H1 (cell line): ENCODE measurements around the gene FAM120A. TPM values are rescaled to one million over a fixed set of nuclear protein-coding genes. Genes with fewer than 3 reads are reported as not detected.

Experiments used
- CBX5 ChIP-seq: fragments of 300-800, 300-1000 bp; sonication (generic); IDR thresholded peaks from 2 replicates; pipeline ENCODE4 v1.7.1; 2016; ENCODE audit warnings: antibody characterized with exemption, low read length, low read depth
- HDAC2 ChIP-seq, 2 experiments: fragments of 300-600 bp in 1 of 2; sonication (generic) in 1 of 2; IDR thresholded peaks; 2 replicates each; pipeline ENCODE4 v1.6.1; 2011 to 2012; ENCODE audit warnings: low read depth in 2 of 2, low read length in 2 of 2, mild to moderate bottlenecking in 2 of 2, moderate library complexity in 2 of 2, borderline replicate concordance in 1 of 2, inconsistent platforms in 1 of 2
- JUN ChIP-seq: IDR thresholded peaks from 2 replicates; pipeline ENCODE4 v1.6.1; 2011; ENCODE audit warnings: low read depth, mild to moderate bottlenecking, improper control_type of control experiment, low read length
- POLR2AphosphoS5 ChIP-seq: IDR thresholded peaks from 2 replicates; pipeline ENCODE4 v1.6.1; 2011; ENCODE audit warnings: low read depth, low read length
- TAF7 ChIP-seq: optimal IDR thresholded peaks from 2 replicates; pipeline ENCODE3; 2011; ENCODE audit warnings: low read depth, mild to moderate bottlenecking, inconsistent platforms, low read length, moderate library complexity, borderline replicate concordance
- polyA plus RNA-seq, 7 experiments: library from polyadenylated mRNA; depleted of rRNA in 3 of 7; stranded (reverse) in 5 of 7; unstranded in 2 of 7; fragments of >200 nt in 5 of 7; fragments of 200-250 nt in 2 of 7; gene quantifications; 1 replicate in 5 of 7; 2 replicates in 1 of 7; 4 replicates in 1 of 7; pipeline versions ENCODE4 v1.2.1 to v1.2.3, GENCODE V29; 2011 to 2013; ENCODE audit warnings: missing spikeins in 2 of 7, mixed read lengths in 2 of 7
- total RNA-seq: library from RNA; stranded (reverse); fragmentation: NEBNext Ultra II Directional; extraction: Animal tissue kit (Norgen Biotek cat#: 25700); gene quantifications from 2 replicates; pipeline ENCODE4 v1.2.1, GENCODE V29; 2021
- TF ChIP-seq, protein P1 (sequence below): IDR thresholded peaks from 2 replicates; pipeline ENCODE4 v1.6.1; 2012; ENCODE audit warnings: low read length, inconsistent platforms

Gene FAM120A
- total and polyA plus RNA-seq, 2 of the 8 experiments (the other 6 are each of a cell fraction or from before 2014, with no cell fraction given) = 24.9 to 54.7 TPM

DNA sequence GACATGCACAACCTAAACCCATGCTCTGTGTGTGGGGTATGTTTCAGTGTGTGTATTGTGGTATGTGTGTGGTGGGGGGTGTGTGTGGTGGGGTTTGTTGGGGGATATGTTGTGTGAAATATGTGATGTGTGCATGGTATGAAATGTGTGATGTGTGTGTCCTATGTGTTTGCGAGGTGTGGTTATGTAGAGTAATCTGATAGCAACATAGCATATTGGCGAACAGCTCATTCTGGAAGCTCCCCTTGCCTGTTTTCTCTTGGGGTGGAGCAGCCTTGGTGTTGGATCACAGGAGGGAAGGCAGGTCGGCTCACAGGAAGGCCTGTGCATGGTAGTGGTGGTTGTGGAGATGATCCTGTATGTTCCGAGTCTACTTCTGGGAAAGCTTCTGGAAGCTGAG is 89.5 kb downstream of the FAM120A start (continued):
- TF ChIP-seq, protein P1, sequence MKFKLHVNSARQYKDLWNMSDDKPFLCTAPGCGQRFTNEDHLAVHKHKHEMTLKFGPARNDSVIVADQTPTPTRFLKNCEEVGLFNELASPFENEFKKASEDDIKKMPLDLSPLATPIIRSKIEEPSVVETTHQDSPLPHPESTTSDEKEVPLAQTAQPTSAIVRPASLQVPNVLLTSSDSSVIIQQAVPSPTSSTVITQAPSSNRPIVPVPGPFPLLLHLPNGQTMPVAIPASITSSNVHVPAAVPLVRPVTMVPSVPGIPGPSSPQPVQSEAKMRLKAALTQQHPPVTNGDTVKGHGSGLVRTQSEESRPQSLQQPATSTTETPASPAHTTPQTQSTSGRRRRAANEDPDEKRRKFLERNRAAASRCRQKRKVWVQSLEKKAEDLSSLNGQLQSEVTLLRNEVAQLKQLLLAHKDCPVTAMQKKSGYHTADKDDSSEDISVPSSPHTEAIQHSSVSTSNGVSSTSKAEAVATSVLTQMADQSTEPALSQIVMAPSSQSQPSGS = no peak
- TF ChIP-seq HDAC2 (IDR thresholded peaks at IDR 0.05; ENCODE audit: borderline replicate concordance in 1 of 2, low read depth in 2 of 2, low read length in 2 of 2) = no peak
- TF ChIP-seq JUN = no peak
- TF ChIP-seq CBX5 = no peak
- no peak for TF ChIP-seq POLR2AphosphoS5
- TF ChIP-seq TAF7 = no peak
